ENCODE data around the gene OLA1.

DNA sequence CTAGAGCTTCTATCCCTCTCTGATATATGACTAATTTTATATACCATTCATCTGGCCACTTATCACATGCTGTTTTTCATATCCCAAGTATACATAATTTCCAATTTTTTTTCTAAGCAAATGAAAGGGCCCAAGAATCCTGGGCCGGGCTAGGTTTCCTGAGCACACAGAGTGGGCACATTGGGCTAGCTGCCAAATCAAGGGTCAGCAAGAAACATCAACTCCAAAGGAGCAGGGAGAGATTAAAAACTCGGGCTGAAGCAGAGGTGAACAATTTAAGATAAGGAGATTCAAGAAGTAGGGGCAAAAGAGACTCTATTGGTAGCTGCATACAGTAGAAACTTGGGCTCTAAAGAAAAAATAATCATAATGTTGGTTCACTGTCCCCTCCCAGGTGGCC, 39.0 kb downstream of the OLA1 start:
- TF ChIP-seq NRF1 (IDR thresholded peaks at IDR 0.05; ENCODE audit: low read depth, low read length) (no peak), TAF1 (IDR thresholded peaks at IDR 0.05; ENCODE audit: borderline replicate concordance, low read depth, low read length) (no peak), EP300 (IDR thresholded peaks at IDR 0.05; ENCODE audit: borderline replicate concordance in 1 of 2, low read depth in 1 of 2, low read length in 1 of 2) (no peak), POLR2AphosphoS5 (IDR thresholded peaks at IDR 0.05; ENCODE audit: low read depth, low read length) (no peak)
- TF ChIP-seq, protein P1, sequence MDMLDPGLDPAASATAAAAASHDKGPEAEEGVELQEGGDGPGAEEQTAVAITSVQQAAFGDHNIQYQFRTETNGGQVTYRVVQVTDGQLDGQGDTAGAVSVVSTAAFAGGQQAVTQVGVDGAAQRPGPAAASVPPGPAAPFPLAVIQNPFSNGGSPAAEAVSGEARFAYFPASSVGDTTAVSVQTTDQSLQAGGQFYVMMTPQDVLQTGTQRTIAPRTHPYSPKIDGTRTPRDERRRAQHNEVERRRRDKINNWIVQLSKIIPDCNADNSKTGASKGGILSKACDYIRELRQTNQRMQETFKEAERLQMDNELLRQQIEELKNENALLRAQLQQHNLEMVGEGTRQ (IDR thresholded peaks at IDR 0.05; ENCODE audit: borderline replicate concordance, low read depth, low read length), result no peak
- TF ChIP-seq, protein P2, sequence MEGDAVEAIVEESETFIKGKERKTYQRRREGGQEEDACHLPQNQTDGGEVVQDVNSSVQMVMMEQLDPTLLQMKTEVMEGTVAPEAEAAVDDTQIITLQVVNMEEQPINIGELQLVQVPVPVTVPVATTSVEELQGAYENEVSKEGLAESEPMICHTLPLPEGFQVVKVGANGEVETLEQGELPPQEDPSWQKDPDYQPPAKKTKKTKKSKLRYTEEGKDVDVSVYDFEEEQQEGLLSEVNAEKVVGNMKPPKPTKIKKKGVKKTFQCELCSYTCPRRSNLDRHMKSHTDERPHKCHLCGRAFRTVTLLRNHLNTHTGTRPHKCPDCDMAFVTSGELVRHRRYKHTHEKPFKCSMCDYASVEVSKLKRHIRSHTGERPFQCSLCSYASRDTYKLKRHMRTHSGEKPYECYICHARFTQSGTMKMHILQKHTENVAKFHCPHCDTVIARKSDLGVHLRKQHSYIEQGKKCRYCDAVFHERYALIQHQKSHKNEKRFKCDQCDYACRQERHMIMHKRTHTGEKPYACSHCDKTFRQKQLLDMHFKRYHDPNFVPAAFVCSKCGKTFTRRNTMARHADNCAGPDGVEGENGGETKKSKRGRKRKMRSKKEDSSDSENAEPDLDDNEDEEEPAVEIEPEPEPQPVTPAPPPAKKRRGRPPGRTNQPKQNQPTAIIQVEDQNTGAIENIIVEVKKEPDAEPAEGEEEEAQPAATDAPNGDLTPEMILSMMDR (IDR thresholded peaks at IDR 0.05), result no peak
- TF ChIP-seq, protein P3, sequence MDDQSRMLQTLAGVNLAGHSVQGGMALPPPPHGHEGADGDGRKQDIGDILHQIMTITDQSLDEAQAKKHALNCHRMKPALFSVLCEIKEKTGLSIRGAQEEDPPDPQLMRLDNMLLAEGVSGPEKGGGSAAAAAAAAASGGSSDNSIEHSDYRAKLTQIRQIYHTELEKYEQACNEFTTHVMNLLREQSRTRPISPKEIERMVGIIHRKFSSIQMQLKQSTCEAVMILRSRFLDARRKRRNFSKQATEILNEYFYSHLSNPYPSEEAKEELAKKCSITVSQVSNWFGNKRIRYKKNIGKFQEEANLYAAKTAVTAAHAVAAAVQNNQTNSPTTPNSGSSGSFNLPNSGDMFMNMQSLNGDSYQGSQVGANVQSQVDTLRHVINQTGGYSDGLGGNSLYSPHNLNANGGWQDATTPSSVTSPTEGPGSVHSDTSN (IDR thresholded peaks at IDR 0.05), result no peak
